ENCODE data around the gene ASB18.
"Not testable (repeated sequence)": the region's sequence is repeated elsewhere in the genome, so short reads cannot be mapped to it uniquely, and the experiment has no call there.

Gene ASB18

GRCh38 chr2:236264256-236264655 is at the start of gene ASB18:
Gene ASB18, minus strand, starts transcription at chr2:236264406. Its CDS starts 61 bp downstream, at chr2:236264345.
- DNase-seq (ENCODE audit: low spot score) = no peak

GRCh38 chr2:236311286-236311685 is 47.1 kb upstream of the ASB18 start:
- no peak for DNase-seq (ENCODE audit: low spot score)

- DNase-seq (ENCODE audit: low spot score) = peak; percentile 16
These were observed 45.4 kb upstream of the ASB18 start for GRCh38 chr2:236309669-236310029.

GRCh38 chr2:236308855-236309668 is 44.9 kb upstream of the ASB18 start:
- DNase-seq (ENCODE audit: low spot score) = no peak

- DNase-seq (ENCODE audit: low spot score) = no peak
These were observed 43.4 kb upstream of the ASB18 start for GRCh38 chr2:236307641-236308040.

- DNase-seq (ENCODE audit: low spot score) = no peak
These were observed 42.8 kb upstream of the ASB18 start for GRCh38 chr2:236306825-236307540.

- DNase-seq (ENCODE audit: low spot score) = no peak
These were observed 41.9 kb upstream of the ASB18 start for GRCh38 chr2:236305964-236306605.

GRCh38 chr2:236305531-236305930 is 41.3 kb upstream of the ASB18 start:
- no peak for DNase-seq (ENCODE audit: low spot score)

- no peak for DNase-seq (ENCODE audit: low spot score)
These were observed 39.7 kb upstream of the ASB18 start for GRCh38 chr2:236303935-236304334.

GRCh38 chr2:236302555-236302954 is 38.3 kb upstream of the ASB18 start:
- no peak for DNase-seq (ENCODE audit: low spot score)

- DNase-seq (ENCODE audit: low spot score) = no peak
These were observed 34.8 kb upstream of the ASB18 start for GRCh38 chr2:236298924-236299475.

GRCh38 chr2:236295481-236295880 is 31.3 kb upstream of the ASB18 start:
- no peak for DNase-seq (ENCODE audit: low spot score)

GRCh38 chr2:236294647-236295046 is 30.4 kb upstream of the ASB18 start:
- no peak for DNase-seq (ENCODE audit: low spot score)

GRCh38 chr2:236293241-236293810 is 29.1 kb upstream of the ASB18 start:
- no peak for DNase-seq (ENCODE audit: low spot score)

GRCh38 chr2:236291911-236292310 is 27.7 kb upstream of the ASB18 start:
- no peak for DNase-seq (ENCODE audit: low spot score)

GRCh38 chr2:236291476-236291875 is 27.3 kb upstream of the ASB18 start:
- DNase-seq (ENCODE audit: low spot score) = no peak

- DNase-seq (ENCODE audit: low spot score) = no peak
These were observed 26.7 kb upstream of the ASB18 start for GRCh38 chr2:236290742-236291425.

GRCh38 chr2:236289766-236290462 is 25.7 kb upstream of the ASB18 start:
- no peak for DNase-seq (ENCODE audit: low spot score)

- DNase-seq (ENCODE audit: low spot score) = not testable (repeated sequence)
These were observed 24.2 kb upstream of the ASB18 start for GRCh38 chr2:236288373-236288772.

- no peak for DNase-seq (ENCODE audit: low spot score)
These were observed 23.4 kb upstream of the ASB18 start for GRCh38 chr2:236287656-236288055.
